K562 (cell line): Measurements from ENCODE around the gene NINJ1. TPM values are rescaled to one million over a fixed set of nuclear protein-coding genes. Genes with fewer than 3 reads are reported as not detected.

Experiments used
- ATAC-seq: fragments of 200-7000 bp; cut with Tn5 transposase; 3 replicates; pipeline ENCODE4 v1.9.1; 2020; ENCODE audit warnings: moderate library complexity
- BruUV-seq: library from RNA; stranded (reverse); fragments of 400-500 nt; replicated peaks from 2 replicates; lab custom pipeline; 2021; lab: Mats Ljungman, UMichigan
- CTCF ChIA-PET: fragments of 300-600 bp; formaldehyde crosslinking; extraction: SDS; loops from one replicate; lab custom pipeline; 2021; ENCODE audit warnings: low intra/inter-chr PET ratio; lab: Yijun Ruan, JAX
- POLR2A ChIA-PET: fragments of 300-600, 350-650 bp; sonication (Branson Sonifier 250); formaldehyde crosslinking; extraction: SDS; loops from one replicate; lab custom pipeline; 2021; ENCODE audit warnings: antibody characterized with exemption, inconsistent platforms; lab: Yijun Ruan, JAX
- DNase-seq, 4 experiments: peaks; one replicate each; pipeline versions ENCODE4 v3.0.0 to v3.0.0-alpha.2; 2011 to 2018; ENCODE audit warnings: low spot score in 3 of 4, mixed read lengths in 3 of 4; ENCODE audit errors: extremely low read depth in 1 of 4
- FAIRE-seq: peaks from 2 replicates; lab custom pipeline; 2011; peaks lifted over from hg19 to GRCh38; lab: Jason Lieb, UNC
- H2AFZ ChIP-seq: 2 replicates; pipeline ENCODE4 v1.6.0; 2011; ENCODE audit warnings: low read depth, low read length, control low read depth, inconsistent platforms
- H3K27ac ChIP-seq: fragments of 200-600 bp; 3 replicates; pipeline ENCODE4 v1.8.0; 2011; ENCODE audit warnings: low read depth, mild to moderate bottlenecking, control low read depth, inconsistent platforms, low read length, moderate library complexity, mixed read lengths; ENCODE audit errors: extremely low read depth
- H3K27me3 ChIP-seq, 2 experiments: fragments of 300-600 bp in 1 of 2; 2 replicates in 1 of 2; 3 replicates in 1 of 2; pipeline versions ENCODE4 v1.6.0 to v1.8.0; 2011; ENCODE audit warnings: inconsistent platforms in 2 of 2, low read length in 2 of 2, mild to moderate bottlenecking in 1 of 2, mixed read lengths in 1 of 2, moderate library complexity in 1 of 2; ENCODE audit not compliant: control insufficient read depth in 2 of 2, insufficient read depth in 2 of 2
- H3K36me3 ChIP-seq: fragments of 300-600 bp; 3 replicates; pipeline ENCODE4 v1.8.0; 2011; ENCODE audit warnings: mild to moderate bottlenecking, low read length, inconsistent platforms; ENCODE audit not compliant: control insufficient read depth, insufficient read depth
- H3K4me1 ChIP-seq, 2 experiments: fragments of 200-600 bp in 1 of 2; replicated peaks in 1 of 2; 2 replicates in 1 of 2; 3 replicates in 1 of 2; pipeline versions ENCODE4 v1.5.1 to v1.8.0; 2011; ENCODE audit warnings: inconsistent platforms in 2 of 2, low read length in 2 of 2, mild to moderate bottlenecking in 1 of 2, mixed read lengths in 1 of 2, moderate library complexity in 1 of 2; ENCODE audit not compliant: control insufficient read depth in 2 of 2, insufficient read depth in 2 of 2
- H3K4me2 ChIP-seq: 2 replicates; pipeline ENCODE4 v1.6.1; 2011; ENCODE audit warnings: low read length, control low read depth, inconsistent platforms, mixed read lengths; ENCODE audit not compliant: insufficient read depth
- H3K4me3 ChIP-seq: fragments of 200-600 bp; sonication (generic), shearing (Covaris generic); 2 replicates; pipeline ENCODE4 v1.5.1; 2016; ENCODE audit warnings: control low read depth, inconsistent platforms
- H3K79me2 ChIP-seq: fragments of 200-600 bp; 3 replicates; pipeline ENCODE4 v1.8.0; 2011; ENCODE audit warnings: low read length, inconsistent platforms; ENCODE audit not compliant: control insufficient read depth, insufficient read depth
- H3K9ac ChIP-seq, 2 experiments: 2 replicates each; pipeline versions ENCODE4 v1.6.0 to v1.6.1; 2011; ENCODE audit warnings: low read depth in 2 of 2, low read length in 2 of 2, control low read depth in 1 of 2, inconsistent platforms in 1 of 2, mild to moderate bottlenecking in 1 of 2, mixed read lengths in 1 of 2; ENCODE audit not compliant: insufficient read depth in 1 of 2
- H3K9me1 ChIP-seq: one replicate; pipeline ENCODE4 v1.6.0; 2011; ENCODE audit warnings: inconsistent platforms, mild to moderate bottlenecking, low read length, moderate library complexity; ENCODE audit not compliant: control insufficient read depth, insufficient read depth
- H3K9me3 ChIP-seq: replicated peaks from 2 replicates; pipeline ENCODE4 v1.5.1; 2011; ENCODE audit warnings: low read depth, low read length, inconsistent platforms; ENCODE audit not compliant: control insufficient read depth, insufficient read depth
- H4K20me1 ChIP-seq: replicated peaks from 2 replicates; pipeline ENCODE4 v1.6.1; 2011; ENCODE audit warnings: low read length, inconsistent platforms, mixed read lengths; ENCODE audit not compliant: control insufficient read depth, insufficient read depth
- CBX2 ChIP-seq: fragments of 200-600 bp; sonication (generic); IDR thresholded peaks from one replicate; pipeline ENCODE4 v1.6.1; 2012; ENCODE audit warnings: mild to moderate bottlenecking, low read length, inconsistent platforms; ENCODE audit not compliant: insufficient read depth, poor library complexity, severe bottlenecking
- CTCF ChIP-seq, 3 experiments: IDR thresholded peaks in 2 of 3; conservative IDR thresholded peaks in 1 of 3; 2 replicates each; pipeline ENCODE4 v1.5.1; 2011 to 2012; ENCODE audit warnings: low read length in 3 of 3, mild to moderate bottlenecking in 3 of 3, control low read depth in 2 of 3, improper control_type of control experiment in 1 of 3, inconsistent platforms in 1 of 3, low read depth in 1 of 3, mixed read lengths in 1 of 3, moderate library complexity in 1 of 3; ENCODE audit not compliant: insufficient read depth in 2 of 3
- NCOA2 ChIP-seq, 2 experiments: fragments of 450-650 bp; IDR thresholded peaks; 2 replicates each; pipeline ENCODE4 v1.6.1; 2018; ENCODE audit warnings: mild to moderate bottlenecking in 2 of 2, moderate library complexity in 1 of 2; ENCODE audit not compliant: partially characterized antibody in 2 of 2
- NR4A1 ChIP-seq, 2 experiments: fragments of 250-450 bp in 1 of 2; fragments of 450-650 bp in 1 of 2; sonication (Bioruptor Pico) in 1 of 2; IDR thresholded peaks; 2 replicates each; pipeline versions ENCODE4 v1.4.0 to v1.6.1; 2016 to 2020; ENCODE audit warnings: mild to moderate bottlenecking in 2 of 2, missing compliant biosample characterization in 1 of 2, missing genetic modification characterization in 1 of 2, moderate library complexity in 1 of 2
- SLC30A9 ChIP-seq: fragments of 250-450 bp; sonication (Bioruptor Pico); IDR thresholded peaks from 2 replicates; pipeline ENCODE4 v1.8.0; 2022; ENCODE audit warnings: mild to moderate bottlenecking, moderate library complexity
- TCF7L2 ChIP-seq: fragments of 150-350 bp; IDR thresholded peaks from 2 replicates; pipeline ENCODE4 v1.6.1; 2016; ENCODE audit warnings: low read depth, mild to moderate bottlenecking, low read length, moderate library complexity
- ZBTB17 ChIP-seq: fragments of 450-650 bp; formaldehyde crosslinking; IDR thresholded peaks from 2 replicates; pipeline ENCODE4 v1.4.0; 2020; ENCODE audit warnings: mild to moderate bottlenecking
- ZFP36 ChIP-seq: fragments of 150-350 bp; IDR thresholded peaks from 2 replicates; pipeline ENCODE4 v1.6.1; 2018; ENCODE audit warnings: low read length, low read depth; ENCODE audit not compliant: partially characterized antibody
- ZNF354B ChIP-seq: fragments of 250-450 bp; sonication (Bioruptor Pico); IDR thresholded peaks from 2 replicates; pipeline ENCODE4 v1.4.0; 2020
- ZNF507 ChIP-seq: conservative IDR thresholded peaks from 2 replicates; pipeline ENCODE4 v1.6.1; 2017; ENCODE audit warnings: missing genetic modification characterization, missing compliant biosample characterization
- WGBS: fragments of 100-300 bp; shearing (Covaris generic); methylation state at CpG from one replicate; pipeline ENCODE4 v1.1.6; 2016; ENCODE audit warnings: low coverage, mixed read lengths; ENCODE audit not compliant: insufficient coverage; ENCODE audit errors: missing lambda C conversion rate; 5-methylcytosine and 5-hydroxymethylcytosine counted together
- in situ Hi-C: fragments of 300-500 bp; cut with MboI; formaldehyde crosslinking; loops from 4 replicates; pipeline ENCODE4 v1.15.0; 2018; ENCODE audit warnings: inconsistent platforms, mixed read lengths
- intact Hi-C: fragments of 100-400 bp; cut with micrococcal nuclease; formaldehyde crosslinking; loops from 2 replicates; pipeline ENCODE4 v1.14.2; 2022
- polyA plus RNA-seq, 8 experiments: library from polyadenylated mRNA; depleted of rRNA in 4 of 8; stranded (reverse) in 5 of 8; unstranded in 3 of 8; fragments of >200 nt; fragmentation: Nextera tagmentation in 2 of 8; fragmentation: Illumina TruSeq in 1 of 8; extraction: Ambion mirVana in 2 of 8; extraction: Trizol in 1 of 8; gene quantifications; 2 replicates each; pipeline versions ENCODE4 v1.2.1 to v1.2.3, GENCODE V29; 2011 to 2014; ENCODE audit warnings: inconsistent platforms in 1 of 8, missing spikeins in 1 of 8
- total RNA-seq, 7 experiments: library from RNA; depleted of rRNA in 6 of 7; stranded (reverse); fragments of >200 nt in 6 of 7; fragmentation: Illumina TruSeq in 2 of 7; extraction: Trizol in 2 of 7; gene quantifications; 2 replicates each; pipeline versions ENCODE4 v1.2.1 to v1.2.3, GENCODE V29; 2011 to 2021; ENCODE audit warnings: low replicate concordance in 1 of 7
- TF ChIP-seq, protein P1 (sequence below): sonication (generic); formaldehyde crosslinking; IDR thresholded peaks from 2 replicates; pipeline ENCODE4 v1.8.1; 2023; ENCODE audit warnings: mild to moderate bottlenecking, missing genetic modification reagents

The NINJ1 gene
- total and polyA plus RNA-seq, 9 of the 15 experiments (the other 6 are each of a cell fraction or from before 2014, with no cell fraction given): 0.13 to 8.4 (median 4.9) TPM

GRCh38 chr9:93183131-93183662 is 49.1 kb upstream of the NINJ1 start:
- Histone ChIP-seq H3K9ac (no peak overlapping the region), H3K79me2 (no peaks in the 10 kb centered on the region), H3K4me1 (peaks cover 0 to 22% of the 10 kb centered on the region in 2 experiments; a peak in 2 of 5 replicates), H3K4me2 (peak overlapping the region; percentile 62; the same call in 1 of the 2 replicates), H2AFZ (no peak overlapping the region), H3K9me1 (no peaks in the 10 kb centered on the region), H3K36me3 (no peaks in the 10 kb centered on the region), H4K20me1 (peaks cover 18% of the 10 kb centered on the region)
- no peak for ATAC-seq
- no peak for FAIRE-seq
- no TSS peak for BruUV-seq
- intact Hi-C loops: no loop called here
- TF ChIP-seq CBX2: no peak
- peak; percentile 60 for TF ChIP-seq ZFP36
- TF ChIP-seq, all 486 proteins: peak for 1
- no peak for DNase-seq
- Histone ChIP-seq H3K9me3 (no peaks in the 10 kb centered on the region), H3K4me3 (no peak overlapping the region), H3K27me3 (peaks cover 39 to 68% of the 10 kb centered on the region in 2 experiments; a peak in 4 of 5 replicates), H3K27ac (no peak overlapping the region)
- in situ Hi-C loops: no loop called here
- ChIA-PET CTCF (no interaction called here), POLR2A (interaction anchor here (0.6 kb wide), 1 partner anchor 17 kb away, joined by 3 read pairs; no protein-coding TSS in a partner anchor)
- 7% methylated on average over 5 of the region's 5 CpGs for WGBS

DNA sequence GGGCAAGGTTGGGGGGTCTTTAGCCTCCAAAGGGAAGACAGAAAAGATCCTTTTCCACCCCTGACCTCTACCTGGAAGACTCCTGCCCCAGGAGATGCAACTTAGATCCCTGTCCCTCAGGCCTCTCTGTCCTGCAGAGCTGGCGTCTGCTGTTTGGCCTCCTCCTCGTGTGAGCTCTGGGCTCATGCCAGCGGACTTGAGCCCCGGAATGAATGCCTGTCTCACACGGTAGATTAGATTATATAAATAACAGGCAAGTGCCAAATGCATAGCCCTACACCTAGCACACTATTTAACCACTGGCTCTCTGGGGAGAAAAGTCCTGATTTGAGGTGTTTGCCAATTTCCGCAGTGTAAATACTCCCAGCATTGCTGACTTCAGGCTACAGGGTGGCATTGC is 48.5 kb upstream of the NINJ1 start:
- intact Hi-C loops: no loop called here
- H3K27me3 ChIP-seq: peaks cover 45 to 69% of the 10 kb centered on the region in 2 experiments; a peak in 4 of 5 replicates
- TF ChIP-seq ZBTB17 (CRISPR knock-in tag) (no peak), TCF7L2 (no peak), CTCF (IDR thresholded peaks at IDR 0.05 in 2 of 3, conservative IDR thresholded peaks at IDR 0.05 in 1 of 3; ENCODE audit: insufficient read depth in 2 of 3, low read depth in 1 of 3, low read length in 3 of 3) (no peak), ZNF354B (CRISPR knock-in tag) (no peak), NCOA2 (IDR thresholded peaks at IDR 0.05; ENCODE audit: partially characterized antibody in 2 of 2) (no peak), SLC30A9 (CRISPR knock-in tag) (no peak), ZNF507 (tag) (no peak), NR4A1 (CRISPR knock-in tag; IDR thresholded peaks at IDR 0.05) (no peak), NR4A1 (tag; IDR thresholded peaks at IDR 0.05) (no peak)
- TF ChIP-seq, protein P1, sequence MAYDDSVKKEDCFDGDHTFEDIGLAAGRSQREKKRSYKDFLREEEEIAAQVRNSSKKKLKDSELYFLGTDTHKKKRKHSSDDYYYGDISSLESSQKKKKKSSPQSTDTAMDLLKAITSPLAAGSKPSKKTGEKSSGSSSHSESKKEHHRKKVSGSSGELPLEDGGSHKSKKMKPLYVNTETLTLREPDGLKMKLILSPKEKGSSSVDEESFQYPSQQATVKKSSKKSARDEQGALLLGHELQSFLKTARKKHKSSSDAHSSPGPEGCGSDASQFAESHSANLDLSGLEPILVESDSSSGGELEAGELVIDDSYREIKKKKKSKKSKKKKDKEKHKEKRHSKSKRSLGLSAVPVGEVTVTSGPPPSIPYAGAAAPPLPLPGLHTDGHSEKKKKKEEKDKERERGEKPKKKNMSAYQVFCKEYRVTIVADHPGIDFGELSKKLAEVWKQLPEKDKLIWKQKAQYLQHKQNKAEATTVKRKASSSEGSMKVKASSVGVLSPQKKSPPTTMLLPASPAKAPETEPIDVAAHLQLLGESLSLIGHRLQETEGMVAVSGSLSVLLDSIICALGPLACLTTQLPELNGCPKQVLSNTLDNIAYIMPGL (CRISPR knock-in tag): no peak

More for the DNA sequence above, 48.5 kb upstream of the NINJ1 start:
- H3K27ac ChIP-seq: no peak overlapping the region
- no peak for FAIRE-seq
- H3K9me1 ChIP-seq: no peaks in the 10 kb centered on the region
- no TSS peak for BruUV-seq
- no peaks in the 10 kb centered on the region for H3K36me3 ChIP-seq
- no peaks in the 10 kb centered on the region for H3K9me3 ChIP-seq
- peaks cover 22% of the 10 kb centered on the region for H4K20me1 ChIP-seq
- no peak overlapping the region for H2AFZ ChIP-seq
- peaks cover 0 to 22% of the 10 kb centered on the region in 2 experiments; a peak in 2 of 5 replicates for H3K4me1 ChIP-seq
- DNase-seq: no peak
- in situ Hi-C loops: no loop called here
- ChIA-PET POLR2A (interaction anchor here (0.6 to 1.1 kb wide), 2 partner anchors 16 to 28 kb away, joined by 3 to 4 read pairs; no protein-coding TSS in a partner anchor), CTCF (no interaction called here)
- H3K4me3 ChIP-seq: no peak overlapping the region
- no peaks in the 10 kb centered on the region for H3K79me2 ChIP-seq
- no peak overlapping the region; a peak in 1 of 4 replicates for H3K9ac ChIP-seq
- 5% methylated on average over 6 of the region's 6 CpGs for WGBS
- no peak overlapping the region for H3K4me2 ChIP-seq
- no peak for ATAC-seq
